NB4 (cell line): ENCODE measurements around the gene ZNF414.

Experiments used
- MAX ChIP-seq: IDR thresholded peaks from 2 replicates; pipeline ENCODE4 v1.6.1; 2011; ENCODE audit warnings: low read depth, low read length
- POLR2A ChIP-seq: IDR thresholded peaks from 2 replicates; pipeline ENCODE4 v1.6.1; 2011; ENCODE audit warnings: mild to moderate bottlenecking; ENCODE audit not compliant: insufficient read length; ENCODE audit errors: extremely low read depth
- TF ChIP-seq, protein P1 (sequence below): IDR thresholded peaks from one replicate; pipeline ENCODE4 v1.5.1; 2012; ENCODE audit warnings: low read depth, low read length

- TF ChIP-seq, protein P1, sequence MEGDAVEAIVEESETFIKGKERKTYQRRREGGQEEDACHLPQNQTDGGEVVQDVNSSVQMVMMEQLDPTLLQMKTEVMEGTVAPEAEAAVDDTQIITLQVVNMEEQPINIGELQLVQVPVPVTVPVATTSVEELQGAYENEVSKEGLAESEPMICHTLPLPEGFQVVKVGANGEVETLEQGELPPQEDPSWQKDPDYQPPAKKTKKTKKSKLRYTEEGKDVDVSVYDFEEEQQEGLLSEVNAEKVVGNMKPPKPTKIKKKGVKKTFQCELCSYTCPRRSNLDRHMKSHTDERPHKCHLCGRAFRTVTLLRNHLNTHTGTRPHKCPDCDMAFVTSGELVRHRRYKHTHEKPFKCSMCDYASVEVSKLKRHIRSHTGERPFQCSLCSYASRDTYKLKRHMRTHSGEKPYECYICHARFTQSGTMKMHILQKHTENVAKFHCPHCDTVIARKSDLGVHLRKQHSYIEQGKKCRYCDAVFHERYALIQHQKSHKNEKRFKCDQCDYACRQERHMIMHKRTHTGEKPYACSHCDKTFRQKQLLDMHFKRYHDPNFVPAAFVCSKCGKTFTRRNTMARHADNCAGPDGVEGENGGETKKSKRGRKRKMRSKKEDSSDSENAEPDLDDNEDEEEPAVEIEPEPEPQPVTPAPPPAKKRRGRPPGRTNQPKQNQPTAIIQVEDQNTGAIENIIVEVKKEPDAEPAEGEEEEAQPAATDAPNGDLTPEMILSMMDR: no peak
- TF ChIP-seq POLR2A: no peak
- no peak for TF ChIP-seq MAX
These were observed 12.5 kb downstream of the ZNF414 start for GRCh38 chr19:8501516-8501915.
